ENCODE results near the gene NKX2-4. TPM values are rescaled to one million over a fixed set of nuclear protein-coding genes. Genes with fewer than 3 reads are reported as not detected.
A peak's percentile ranks its signal among the peaks of the same experiment; 100 is the strongest.

Gene NKX2-4
- total and polyA plus RNA-seq, 9 of the 15 experiments (the other 6 are each of a cell fraction or from before 2014, with no cell fraction given) = not detected

DNA sequence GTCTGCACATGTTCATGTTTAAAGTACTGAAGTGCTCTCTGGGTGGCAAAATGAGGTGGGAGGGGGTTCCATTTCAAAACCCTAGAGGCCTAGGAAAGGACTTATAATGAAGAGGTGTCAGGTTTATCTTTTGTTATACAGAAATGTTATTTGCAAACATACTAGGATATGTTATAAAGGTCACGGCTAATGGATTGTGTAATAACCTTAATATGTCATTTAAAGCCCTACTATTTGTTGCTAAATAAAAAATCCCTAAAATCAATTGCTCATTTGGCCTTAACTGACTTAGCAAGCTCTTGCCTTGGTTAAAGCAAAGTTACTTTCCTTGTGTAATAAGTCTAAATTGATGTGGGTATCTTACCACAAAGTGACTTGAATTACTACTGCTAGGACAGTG, 8.8 kb downstream of the NKX2-4 start:
- FAIRE-seq (no peak), ATAC-seq (no peak), DNase-seq (ENCODE audit: extremely low read depth in 1 of 4, low spot score in 3 of 4) (no peak)
- Histone ChIP-seq H3K9ac (ENCODE audit: insufficient read depth in 1 of 2, low read depth in 2 of 2, low read length in 2 of 2) (no peak overlapping the region), H3K4me2 (ENCODE audit: insufficient read depth, low read length) (no peak overlapping the region), H3K79me2 (ENCODE audit: control insufficient read depth, insufficient read depth, low read length) (no peaks in the 10 kb centered on the region), H2AFZ (ENCODE audit: low read depth, low read length) (no peak overlapping the region), H3K27ac (ENCODE audit: extremely low read depth, low read depth, low read length) (no peak overlapping the region), H4K20me1 (replicated peaks; ENCODE audit: control insufficient read depth, insufficient read depth, low read length) (no peaks in the 10 kb centered on the region), H3K9me1 (ENCODE audit: control insufficient read depth, insufficient read depth, low read length) (no peaks in the 10 kb centered on the region), H3K4me1 (replicated peaks in 1 of 2; ENCODE audit: control insufficient read depth in 2 of 2, insufficient read depth in 2 of 2, low read length in 2 of 2) (peaks cover 0 to 3% of the 10 kb centered on the region in 2 experiments; a peak in 1 of 5 replicates), H3K4me3 (no peak overlapping the region), H3K27me3 (ENCODE audit: control insufficient read depth in 2 of 2, insufficient read depth in 2 of 2, low read length in 2 of 2) (no peaks in the 10 kb centered on the region), H3K9me3 (replicated peaks; ENCODE audit: control insufficient read depth, insufficient read depth, low read depth, low read length) (no peaks in the 10 kb centered on the region), H3K36me3 (ENCODE audit: control insufficient read depth, insufficient read depth, low read length) (peaks cover 45% of the 10 kb centered on the region)
- 100% methylated on average over 1 of the region's 1 CpG for WGBS (ENCODE audit: insufficient coverage, low coverage, missing lambda C conversion rate)
- BruUV-seq (replicated peaks) = no TSS peak
- ChIA-PET POLR2A (interaction anchor here (0.6 kb wide), 1 partner anchor 306 kb away, joined by 3 read pairs; no protein-coding TSS in a partner anchor), CTCF (ENCODE audit: low intra/inter-chr PET ratio) (no interaction called here)
- intact Hi-C loops (cut with micrococcal nuclease) (no loop called here), in situ Hi-C loops (cut with MboI) (no loop called here)
- TF ChIP-seq SRSF9 (IDR thresholded peaks at IDR 0.05; ENCODE audit: borderline replicate concordance, low read depth, low read length) (no peak), PHF20 (IDR thresholded peaks at IDR 0.05; ENCODE audit: partially characterized antibody) (no peak), CEBPB (tag; IDR thresholded peaks at IDR 0.05) (0 out of 2 replicates have a peak, but pooled peaks have one; percentile 16)

DNA sequence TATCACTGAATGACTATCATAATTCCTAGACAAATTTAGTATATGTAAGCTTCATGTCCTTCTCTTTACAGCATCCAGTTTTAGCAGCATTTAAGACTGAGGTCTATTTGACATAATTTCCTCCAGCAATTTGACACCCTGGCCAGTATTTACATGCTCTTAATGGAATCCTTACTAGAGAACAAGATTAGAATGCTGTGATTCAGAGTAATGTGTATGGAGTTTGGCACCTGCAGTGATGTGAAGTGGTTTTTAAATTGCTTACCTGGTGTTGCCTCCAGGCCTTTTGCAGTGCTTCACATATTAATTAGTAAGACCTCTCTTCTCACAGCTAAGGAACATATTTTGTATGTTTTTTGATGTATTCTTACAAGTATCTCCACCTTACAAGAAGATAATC, 9.8 kb downstream of the NKX2-4 start:
- CTCF ChIA-PET (ENCODE audit: low intra/inter-chr PET ratio) = no interaction called here
- Histone ChIP-seq H3K27me3 (ENCODE audit: control insufficient read depth in 2 of 2, insufficient read depth in 2 of 2, low read length in 2 of 2) (no peaks in the 10 kb centered on the region), H4K20me1 (replicated peaks; ENCODE audit: control insufficient read depth, insufficient read depth, low read length) (no peaks in the 10 kb centered on the region), H3K4me2 (ENCODE audit: insufficient read depth, low read length) (no peak overlapping the region), H3K4me3 (no peak overlapping the region), H3K4me1 (replicated peaks in 1 of 2; ENCODE audit: control insufficient read depth in 2 of 2, insufficient read depth in 2 of 2, low read length in 2 of 2) (peaks cover 0 to 3% of the 10 kb centered on the region in 2 experiments; a peak in 1 of 5 replicates), H3K79me2 (ENCODE audit: control insufficient read depth, insufficient read depth, low read length) (no peaks in the 10 kb centered on the region), H3K27ac (ENCODE audit: extremely low read depth, low read depth, low read length) (no peak overlapping the region), H2AFZ (ENCODE audit: low read depth, low read length) (no peak overlapping the region), H3K9ac (ENCODE audit: insufficient read depth in 1 of 2, low read depth in 2 of 2, low read length in 2 of 2) (no peak overlapping the region), H3K9me3 (replicated peaks; ENCODE audit: control insufficient read depth, insufficient read depth, low read depth, low read length) (no peaks in the 10 kb centered on the region), H3K9me1 (ENCODE audit: control insufficient read depth, insufficient read depth, low read length) (no peaks in the 10 kb centered on the region), H3K36me3 (ENCODE audit: control insufficient read depth, insufficient read depth, low read length) (peaks cover 55% of the 10 kb centered on the region)
- DNase-seq (ENCODE audit: extremely low read depth in 1 of 4, low spot score in 3 of 4) = no peak
- TF ChIP-seq TEAD1 (CRISPR knock-in tag; IDR thresholded peaks at IDR 0.05) = no peak
- TF ChIP-seq LARP7 (IDR thresholded peaks at IDR 0.05) = no peak
- no peak for TF ChIP-seq MAFG (tag; conservative IDR thresholded peaks at IDR 0.05)
- no peak for TF ChIP-seq SRF (CRISPR knock-in tag; IDR thresholded peaks at IDR 0.05)
- TF ChIP-seq, protein P1, sequence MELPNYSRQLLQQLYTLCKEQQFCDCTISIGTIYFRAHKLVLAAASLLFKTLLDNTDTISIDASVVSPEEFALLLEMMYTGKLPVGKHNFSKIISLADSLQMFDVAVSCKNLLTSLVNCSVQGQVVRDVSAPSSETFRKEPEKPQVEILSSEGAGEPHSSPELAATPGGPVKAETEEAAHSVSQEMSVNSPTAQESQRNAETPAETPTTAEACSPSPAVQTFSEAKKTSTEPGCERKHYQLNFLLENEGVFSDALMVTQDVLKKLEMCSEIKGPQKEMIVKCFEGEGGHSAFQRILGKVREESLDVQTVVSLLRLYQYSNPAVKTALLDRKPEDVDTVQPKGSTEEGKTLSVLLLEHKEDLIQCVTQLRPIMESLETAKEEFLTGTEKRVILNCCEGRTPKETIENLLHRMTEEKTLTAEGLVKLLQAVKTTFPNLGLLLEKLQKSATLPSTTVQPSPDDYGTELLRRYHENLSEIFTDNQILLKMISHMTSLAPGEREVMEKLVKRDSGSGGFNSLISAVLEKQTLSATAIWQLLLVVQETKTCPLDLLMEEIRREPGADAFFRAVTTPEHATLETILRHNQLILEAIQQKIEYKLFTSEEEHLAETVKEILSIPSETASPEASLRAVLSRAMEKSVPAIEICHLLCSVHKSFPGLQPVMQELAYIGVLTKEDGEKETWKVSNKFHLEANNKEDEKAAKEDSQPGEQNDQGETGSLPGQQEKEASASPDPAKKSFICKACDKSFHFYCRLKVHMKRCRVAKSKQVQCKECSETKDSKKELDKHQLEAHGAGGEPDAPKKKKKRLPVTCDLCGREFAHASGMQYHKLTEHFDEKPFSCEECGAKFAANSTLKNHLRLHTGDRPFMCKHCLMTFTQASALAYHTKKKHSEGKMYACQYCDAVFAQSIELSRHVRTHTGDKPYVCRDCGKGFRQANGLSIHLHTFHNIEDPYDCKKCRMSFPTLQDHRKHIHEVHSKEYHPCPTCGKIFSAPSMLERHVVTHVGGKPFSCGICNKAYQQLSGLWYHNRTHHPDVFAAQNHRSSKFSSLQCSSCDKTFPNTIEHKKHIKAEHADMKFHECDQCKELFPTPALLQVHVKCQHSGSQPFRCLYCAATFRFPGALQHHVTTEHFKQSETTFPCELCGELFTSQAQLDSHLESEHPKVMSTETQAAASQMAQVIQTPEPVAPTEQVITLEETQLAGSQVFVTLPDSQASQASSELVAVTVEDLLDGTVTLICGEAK (IDR thresholded peaks at IDR 0.05) = no peak
- TF ChIP-seq, protein P1 (CRISPR knock-in tag; IDR thresholded peaks at IDR 0.05) = no peak
- in situ Hi-C loops (cut with MboI) (no loop called here), intact Hi-C loops (cut with micrococcal nuclease) (no loop called here)
- POLR2A ChIA-PET = no interaction called here
- BruUV-seq (replicated peaks) = no TSS peak
- no peak for ATAC-seq
- FAIRE-seq = no peak
